Measurements from ENCODE around the gene FAHD2A. TPM values are rescaled to one million over a fixed set of nuclear protein-coding genes. Genes with fewer than 3 reads are reported as not detected.

Gene FAHD2A
- total RNA-seq, 1 donor: 26.3 TPM

GRCh38 chr2:95390272-95390880 is 12.1 kb upstream of the FAHD2A start:
- DNase-seq (ENCODE audit: low read depth): no peak
- H3K4me3 ChIP-seq (ENCODE audit: low read depth, low read length): no peak overlapping the region
- no peak for TF ChIP-seq CTCF (IDR thresholded peaks at IDR 0.05; ENCODE audit: insufficient read depth, low read depth, low read length)

DNA sequence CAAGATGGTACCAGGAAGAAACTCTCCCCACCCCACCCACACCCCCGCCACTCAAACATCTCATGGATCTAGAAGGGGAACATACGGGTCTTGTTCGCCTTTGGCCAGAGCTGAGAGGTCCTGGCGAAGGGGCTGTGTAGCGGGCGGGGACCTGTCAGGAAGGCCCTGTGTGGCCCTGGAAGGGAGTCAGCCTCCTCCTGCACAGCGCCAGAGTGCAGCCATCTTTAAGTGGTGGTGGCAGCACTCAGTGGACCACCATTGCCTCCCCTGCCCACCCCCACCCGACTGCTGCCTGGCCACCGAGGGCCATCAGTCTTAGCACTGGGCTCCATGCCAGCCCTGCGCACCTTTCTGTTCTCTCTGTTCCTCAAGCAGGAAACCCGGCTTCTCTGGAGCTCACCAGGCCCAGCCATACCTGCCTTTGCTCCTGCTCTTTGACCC is 11.6 kb upstream of the FAHD2A start:
- H3K4me3 ChIP-seq (ENCODE audit: low read depth, low read length): no peak overlapping the region
- no peak for DNase-seq (ENCODE audit: low read depth)
- no peak for TF ChIP-seq CTCF (IDR thresholded peaks at IDR 0.05; ENCODE audit: insufficient read depth, low read depth, low read length)

GRCh38 chr2:95391641-95392310 is 10.7 kb upstream of the FAHD2A start:
- TF ChIP-seq CTCF (IDR thresholded peaks at IDR 0.05; ENCODE audit: insufficient read depth, low read depth, low read length): no peak
- DNase-seq (ENCODE audit: low read depth): no peak
- H3K4me3 ChIP-seq (ENCODE audit: low read depth, low read length): no peak overlapping the region

- TF ChIP-seq CTCF (IDR thresholded peaks at IDR 0.05; ENCODE audit: insufficient read depth, low read depth, low read length): no peak
- no peak for DNase-seq (ENCODE audit: low read depth)
- H3K4me3 ChIP-seq (ENCODE audit: low read depth, low read length): no peak overlapping the region
Observed at GRCh38 chr2:95392320-95392719, 10.2 kb upstream of the FAHD2A start.

DNA sequence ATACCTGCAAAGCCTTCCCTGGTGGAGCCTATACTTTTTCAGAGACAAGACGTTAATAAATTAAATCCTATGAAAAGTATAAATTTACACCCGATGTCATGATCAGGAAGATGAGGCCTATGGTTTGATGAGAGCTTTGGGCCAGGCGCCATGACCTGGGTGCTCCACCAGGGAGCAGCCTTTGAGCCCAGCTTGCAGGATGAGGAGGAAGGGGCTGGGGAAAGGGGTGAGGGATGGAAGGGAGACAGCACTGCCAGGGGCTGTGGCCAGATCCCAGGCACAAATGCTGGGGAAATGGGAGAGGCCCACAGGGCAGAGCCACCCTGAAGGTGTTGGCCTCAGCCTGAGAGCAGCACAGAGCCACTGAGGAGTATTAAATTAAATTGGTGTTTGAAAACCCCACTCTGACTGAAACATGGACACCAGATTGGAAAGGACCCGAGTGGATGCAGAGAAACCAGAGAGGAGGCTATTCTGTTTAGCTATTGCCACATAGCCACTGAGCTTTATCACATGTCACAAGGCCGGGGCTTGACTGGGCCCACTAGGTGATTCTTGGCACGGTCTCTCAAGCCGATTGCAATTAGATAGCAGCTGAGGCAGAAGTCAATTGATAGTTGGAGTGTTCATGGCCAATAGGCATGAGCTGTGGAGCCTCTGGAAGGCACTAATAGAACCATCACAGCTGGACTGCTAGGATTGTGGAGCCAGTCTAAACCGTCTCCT is 9.6 kb upstream of the FAHD2A start:
- DNase-seq (ENCODE audit: low read depth): no peak
- H3K4me3 ChIP-seq (ENCODE audit: low read depth, low read length): no peak overlapping the region
- TF ChIP-seq CTCF (IDR thresholded peaks at IDR 0.05; ENCODE audit: insufficient read depth, low read depth, low read length): peak; percentile 24

- no peak overlapping the region for H3K4me3 ChIP-seq (ENCODE audit: low read depth, low read length)
- no peak for DNase-seq (ENCODE audit: low read depth)
- no peak for TF ChIP-seq CTCF (IDR thresholded peaks at IDR 0.05; ENCODE audit: insufficient read depth, low read depth, low read length)
Observed at GRCh38 chr2:95393901-95394300, 8.6 kb upstream of the FAHD2A start.

Data from fibroblast of villous mesenchyme (primary cell).